AG08395 (cell line): ENCODE results near the gene EPM2A.
A peak's percentile ranks its signal among the peaks of the same experiment; 100 is the strongest.

ENCODE experiments used
- DNase-seq: peaks from one replicate; pipeline ENCODE4 v3.0.0; 2012; ENCODE audit warnings: mixed read lengths, low spot score

Gene EPM2A

GRCh38 chr6:145673504-145673903 lies 61.8 kb downstream of the EPM2A start:
- no peak for DNase-seq

GRCh38 chr6:145670311-145670710 lies 65.0 kb downstream of the EPM2A start:
- DNase-seq: no peak

- DNase-seq: peak; percentile 50
Observed at GRCh38 chr6:145669627-145670034, 65.7 kb downstream of the EPM2A start.

GRCh38 chr6:145668844-145669243 lies 66.5 kb downstream of the EPM2A start:
- DNase-seq: no peak

GRCh38 chr6:145660676-145661075 lies 74.6 kb downstream of the EPM2A start:
- no peak for DNase-seq

- no peak for DNase-seq
Observed at GRCh38 chr6:145656128-145656527, 79.2 kb downstream of the EPM2A start.

GRCh38 chr6:145652572-145652971 lies 82.7 kb downstream of the EPM2A start:
- no peak for DNase-seq

GRCh38 chr6:145651988-145652387 lies 83.3 kb downstream of the EPM2A start:
- no peak for DNase-seq

GRCh38 chr6:145648149-145648548 lies 87.2 kb downstream of the EPM2A start:
- DNase-seq: no peak

GRCh38 chr6:145647602-145648001 lies 87.7 kb downstream of the EPM2A start:
- DNase-seq: no peak

GRCh38 chr6:145643760-145644159 lies 91.6 kb downstream of the EPM2A start:
- DNase-seq: no peak

GRCh38 chr6:145633981-145634627 lies 101.2 kb downstream of the EPM2A start:
- DNase-seq: peak; percentile 85

- no peak for DNase-seq
Observed at GRCh38 chr6:145632971-145633370, 102.3 kb downstream of the EPM2A start.

- no peak for DNase-seq
Observed at GRCh38 chr6:145631374-145631773, 103.9 kb downstream of the EPM2A start.

- no peak for DNase-seq
Observed at GRCh38 chr6:145630598-145630997, 104.7 kb downstream of the EPM2A start.

- no peak for DNase-seq
Observed at GRCh38 chr6:145629478-145629877, 105.8 kb downstream of the EPM2A start.

- peak; percentile 6 for DNase-seq
Observed at GRCh38 chr6:145627451-145627850, 107.9 kb downstream of the EPM2A start.

GRCh38 chr6:145626857-145627256 lies 108.5 kb downstream of the EPM2A start:
- no peak for DNase-seq

- no peak for DNase-seq
Observed at GRCh38 chr6:145623231-145623630, 112.1 kb downstream of the EPM2A start.

- no peak for DNase-seq
Observed at GRCh38 chr6:145621776-145622175, 113.5 kb downstream of the EPM2A start.

- DNase-seq: no peak
Observed at GRCh38 chr6:145620088-145620487, 115.2 kb downstream of the EPM2A start.

- no peak for DNase-seq
Observed at GRCh38 chr6:145609521-145609920, 125.8 kb downstream of the EPM2A start.

GRCh38 chr6:145608850-145609249 lies 126.5 kb downstream of the EPM2A start:
- no peak for DNase-seq

GRCh38 chr6:145603991-145604390 lies 131.3 kb downstream of the EPM2A start:
- DNase-seq: no peak
